Neural cell (in vitro differentiated cells): Measurements from ENCODE around the gene LRIT3. TPM values are rescaled to one million over a fixed set of nuclear protein-coding genes. Genes with fewer than 3 reads are reported as not detected.

Source experiments
- H2AFZ ChIP-seq: fragments of 200-600, 300-800 bp; sonication (generic), shearing (Covaris generic); 2 replicates; pipeline ENCODE4 v1.6.0; 2014; ENCODE audit warnings: low read depth, mild to moderate bottlenecking, antibody characterized with exemption, low read length, moderate library complexity
- H3F3A ChIP-seq: fragments of 200-600 bp; shearing (Covaris generic); 2 replicates; pipeline ENCODE4 v1.6.1; 2016; ENCODE audit warnings: mild to moderate bottlenecking, moderate library complexity, mixed read lengths, antibody characterized with exemption, low read length; ENCODE audit not compliant: insufficient read depth, poor library complexity, severe bottlenecking
- H3K27ac ChIP-seq: fragments of 200-600, 300-800 bp; sonication (generic), shearing (Covaris generic); 2 replicates; pipeline ENCODE4 v1.5.1; 2014; ENCODE audit warnings: mild to moderate bottlenecking, low read length, moderate library complexity
- H3K27me3 ChIP-seq: fragments of 300-800, 200-600 bp; sonication (generic), shearing (Covaris generic); 2 replicates; pipeline ENCODE4 v1.6.0; 2014; ENCODE audit warnings: mild to moderate bottlenecking, low read depth, low read length, moderate library complexity; ENCODE audit not compliant: insufficient read depth
- H3K36me3 ChIP-seq: fragments of 300-800, 200-600 bp; sonication (generic), shearing (Covaris generic); 2 replicates; pipeline ENCODE4 v1.5.1; 2014; ENCODE audit warnings: mild to moderate bottlenecking, antibody characterized with exemption, low read length, moderate library complexity; ENCODE audit not compliant: insufficient read depth
- H3K4me2 ChIP-seq: fragments of 300-800, 200-600 bp; sonication (generic), shearing (Covaris generic); 2 replicates; pipeline ENCODE4 v1.6.0; 2014; ENCODE audit warnings: mild to moderate bottlenecking, low read length
- H3K4me3 ChIP-seq: fragments of 300-800, 200-600 bp; sonication (generic), shearing (Covaris generic); 2 replicates; pipeline ENCODE4 v1.5.1; 2014; ENCODE audit warnings: mild to moderate bottlenecking, low read length, moderate library complexity
- H3K79me2 ChIP-seq: fragments of 200-600 bp; shearing (Covaris generic); replicated peaks from 2 replicates; pipeline ENCODE4 v1.6.0; 2014; ENCODE audit warnings: mild to moderate bottlenecking, low read length, moderate library complexity; ENCODE audit not compliant: insufficient read depth
- H3K9ac ChIP-seq: fragments of 300-800, 200-600 bp; sonication (generic), shearing (Covaris generic); 2 replicates; pipeline ENCODE4 v1.6.1; 2016; ENCODE audit warnings: mild to moderate bottlenecking, low read length, mixed read lengths
- H3K9me2 ChIP-seq: fragments of 200-600 bp; shearing (Covaris generic); 2 replicates; pipeline ENCODE4 v1.6.1; 2016; ENCODE audit warnings: mild to moderate bottlenecking, low read length, mixed read lengths; ENCODE audit not compliant: insufficient read depth
- H3K9me3 ChIP-seq: fragments of 200-600, 300-800 bp; sonication (generic), shearing (Covaris generic); 2 replicates; pipeline ENCODE4 v1.6.1; 2016; ENCODE audit warnings: mild to moderate bottlenecking, mixed run types, low read length, moderate library complexity, mixed read lengths
- H4K20me1 ChIP-seq: fragments of 200-600 bp; shearing (Covaris generic); 2 replicates; pipeline ENCODE4 v1.6.1; 2016; ENCODE audit warnings: mild to moderate bottlenecking, mixed run types; ENCODE audit not compliant: insufficient read depth
- CTCF ChIP-seq: fragments of 450-650 bp; IDR thresholded peaks from 2 replicates; pipeline ENCODE4 v1.5.1; 2014; ENCODE audit warnings: antibody characterized with exemption, mild to moderate bottlenecking, moderate library complexity; ENCODE audit not compliant: poor library complexity, severe bottlenecking
- EP300 ChIP-seq: fragments of 450-650 bp; conservative IDR thresholded peaks from 2 replicates; pipeline ENCODE4 v1.6.1; 2014; ENCODE audit warnings: antibody characterized with exemption, mild to moderate bottlenecking, moderate library complexity; ENCODE audit not compliant: poor library complexity, severe bottlenecking
- EZH2 ChIP-seq: fragments of 200-600, 300-800 bp; shearing (Covaris generic), sonication (generic); IDR thresholded peaks from 2 replicates; pipeline ENCODE4 v1.6.1; 2014; ENCODE audit warnings: antibody characterized with exemption, low read length, borderline replicate concordance, mild to moderate bottlenecking; ENCODE audit not compliant: insufficient read depth, poor library complexity, severe bottlenecking
- MXI1 ChIP-seq: fragments of 450-650 bp; conservative IDR thresholded peaks from 2 replicates; pipeline ENCODE4 v1.6.1; 2014; ENCODE audit warnings: antibody characterized with exemption, mild to moderate bottlenecking; ENCODE audit not compliant: poor library complexity, severe bottlenecking
- POLR2AphosphoS5 ChIP-seq: IDR thresholded peaks from 2 replicates; pipeline ENCODE4 v1.6.1; 2012
- RAD21 ChIP-seq: fragments of 450-650 bp; conservative IDR thresholded peaks from 2 replicates; pipeline ENCODE4 v1.6.1; 2014; ENCODE audit warnings: antibody characterized with exemption, mild to moderate bottlenecking, moderate library complexity
- SMC3 ChIP-seq: fragments of 450-650 bp; conservative IDR thresholded peaks from 2 replicates; pipeline ENCODE4 v1.6.1; 2014; ENCODE audit warnings: antibody characterized with exemption, mild to moderate bottlenecking, moderate library complexity; ENCODE audit not compliant: poor library complexity
- TAF1 ChIP-seq: IDR thresholded peaks from 2 replicates; pipeline ENCODE4 v1.6.1; 2012; ENCODE audit warnings: low read depth
- polyA plus RNA-seq: library from polyadenylated mRNA; depleted of rRNA; stranded (reverse); fragments of >200 nt; gene quantifications from 2 replicates; pipeline ENCODE4 v1.2.3, GENCODE V29; 2014
- TF ChIP-seq, protein P1 (sequence below): IDR thresholded peaks from 2 replicates; pipeline ENCODE4 v1.6.1; 2012; ENCODE audit warnings: borderline replicate concordance

LRIT3 gene
- polyA plus RNA-seq, 1 donor from 2014 or later: 0.33 TPM

DNA sequence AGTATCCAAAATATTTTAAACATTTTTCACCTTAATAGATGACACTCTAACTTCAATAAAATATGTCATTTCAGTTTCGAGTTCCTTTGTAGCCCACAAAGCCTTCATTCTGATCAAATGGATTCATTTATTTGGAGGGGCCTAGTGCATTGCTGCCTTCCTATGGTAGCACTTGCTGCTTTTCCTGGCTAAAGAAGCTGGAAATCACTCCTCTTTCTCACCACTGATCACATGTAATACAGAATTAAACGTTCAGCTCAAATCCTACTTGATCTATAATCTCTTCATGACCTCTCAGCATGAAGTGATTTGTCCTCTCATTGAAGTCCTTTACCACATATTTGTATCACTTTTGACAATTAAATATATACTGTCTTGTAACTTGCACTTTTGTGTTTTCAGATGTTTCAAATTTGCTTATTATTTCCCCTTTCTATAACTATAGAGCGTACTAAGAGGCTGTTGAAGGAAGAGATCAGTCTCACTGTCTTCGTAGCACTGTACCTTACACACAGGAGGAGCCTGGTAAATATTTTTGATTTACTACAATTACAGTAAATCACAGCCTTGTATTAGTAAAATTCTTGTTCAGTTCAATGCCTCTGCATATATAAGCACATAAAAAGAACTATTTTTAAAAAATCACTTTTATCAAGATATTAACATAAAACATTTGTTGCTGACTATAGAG, 46.7 kb upstream of the LRIT3 start:
- Histone ChIP-seq H3K9ac (no peak overlapping the region), H3K79me2 (no peaks in the 10 kb centered on the region), H3K9me3 (no peaks in the 10 kb centered on the region), H3K4me3 (no peak overlapping the region), H2AFZ (no peak overlapping the region), H4K20me1 (no peaks in the 10 kb centered on the region), H3K36me3 (no peaks in the 10 kb centered on the region), H3F3A (no peaks in the 10 kb centered on the region), H3K27me3 (no peaks in the 10 kb centered on the region), H3K9me2 (no peaks in the 10 kb centered on the region), H3K4me2 (no peak overlapping the region), H3K27ac (no peak overlapping the region)
- TF ChIP-seq EP300: no peak
- no peak for TF ChIP-seq POLR2AphosphoS5
- no peak for TF ChIP-seq CTCF
- TF ChIP-seq EZH2: no peak
- TF ChIP-seq SMC3: no peak
- no peak for TF ChIP-seq RAD21
- no peak for TF ChIP-seq TAF1
- TF ChIP-seq, protein P1, sequence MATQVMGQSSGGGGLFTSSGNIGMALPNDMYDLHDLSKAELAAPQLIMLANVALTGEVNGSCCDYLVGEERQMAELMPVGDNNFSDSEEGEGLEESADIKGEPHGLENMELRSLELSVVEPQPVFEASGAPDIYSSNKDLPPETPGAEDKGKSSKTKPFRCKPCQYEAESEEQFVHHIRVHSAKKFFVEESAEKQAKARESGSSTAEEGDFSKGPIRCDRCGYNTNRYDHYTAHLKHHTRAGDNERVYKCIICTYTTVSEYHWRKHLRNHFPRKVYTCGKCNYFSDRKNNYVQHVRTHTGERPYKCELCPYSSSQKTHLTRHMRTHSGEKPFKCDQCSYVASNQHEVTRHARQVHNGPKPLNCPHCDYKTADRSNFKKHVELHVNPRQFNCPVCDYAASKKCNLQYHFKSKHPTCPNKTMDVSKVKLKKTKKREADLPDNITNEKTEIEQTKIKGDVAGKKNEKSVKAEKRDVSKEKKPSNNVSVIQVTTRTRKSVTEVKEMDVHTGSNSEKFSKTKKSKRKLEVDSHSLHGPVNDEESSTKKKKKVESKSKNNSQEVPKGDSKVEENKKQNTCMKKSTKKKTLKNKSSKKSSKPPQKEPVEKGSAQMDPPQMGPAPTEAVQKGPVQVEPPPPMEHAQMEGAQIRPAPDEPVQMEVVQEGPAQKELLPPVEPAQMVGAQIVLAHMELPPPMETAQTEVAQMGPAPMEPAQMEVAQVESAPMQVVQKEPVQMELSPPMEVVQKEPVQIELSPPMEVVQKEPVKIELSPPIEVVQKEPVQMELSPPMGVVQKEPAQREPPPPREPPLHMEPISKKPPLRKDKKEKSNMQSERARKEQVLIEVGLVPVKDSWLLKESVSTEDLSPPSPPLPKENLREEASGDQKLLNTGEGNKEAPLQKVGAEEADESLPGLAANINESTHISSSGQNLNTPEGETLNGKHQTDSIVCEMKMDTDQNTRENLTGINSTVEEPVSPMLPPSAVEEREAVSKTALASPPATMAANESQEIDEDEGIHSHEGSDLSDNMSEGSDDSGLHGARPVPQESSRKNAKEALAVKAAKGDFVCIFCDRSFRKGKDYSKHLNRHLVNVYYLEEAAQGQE: no peak
- no peak for TF ChIP-seq MXI1

DNA sequence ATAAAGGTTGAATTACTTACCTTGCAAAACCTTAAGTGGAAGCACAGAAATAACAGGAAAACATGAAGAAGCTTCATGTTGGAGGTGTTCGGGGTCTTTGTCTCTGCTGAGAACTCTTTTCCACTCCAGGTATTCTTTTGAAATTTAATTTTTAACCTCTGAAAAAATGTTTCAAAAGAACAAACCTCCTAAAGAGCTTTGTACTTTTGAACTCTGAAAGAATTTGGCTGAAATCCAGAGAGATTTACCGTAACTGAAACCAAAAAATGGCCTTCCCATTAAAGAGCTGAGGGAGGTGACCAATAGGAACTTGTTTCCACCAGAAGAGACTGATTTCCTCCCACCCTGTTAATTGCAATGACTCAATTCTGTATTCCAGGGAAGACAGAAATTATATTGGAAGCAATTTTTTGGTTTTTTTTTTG, 46.0 kb upstream of the LRIT3 start, which contains the start of gene CFI:
Gene CFI (minus strand): TSS at position 105 of the 425 bp plus-strand sequence. CDS start 28 bp downstream, at position 77.
- Histone ChIP-seq H3K4me2 (no peak within 1 kb of the TSS), H4K20me1 (no peaks in the 10 kb centered on the region), H3K4me3 (no peak within 1 kb of the TSS), H3K79me2 (no peaks in the 10 kb centered on the region), H3K9me3 (no peaks in the 10 kb centered on the region), H3K9me2 (no peaks in the 10 kb centered on the region), H2AFZ (no peak within 1 kb of the TSS), H3K36me3 (no peaks in the 10 kb centered on the region), H3K9ac (no peak within 1 kb of the TSS), H3K27ac (no peak within 1 kb of the TSS), H3F3A (no peaks in the 10 kb centered on the region), H3K27me3 (no peaks in the 10 kb centered on the region)
- TF ChIP-seq SMC3: no peak
- TF ChIP-seq TAF1: no peak
- TF ChIP-seq EP300: no peak
- TF ChIP-seq, protein P1: no peak
- TF ChIP-seq MXI1: no peak
- no peak for TF ChIP-seq EZH2
- TF ChIP-seq CTCF: no peak
- TF ChIP-seq RAD21: no peak
- TF ChIP-seq POLR2AphosphoS5: no peak
